ENCODE results near the gene PIH1D1.

The PIH1D1 gene

DNA sequence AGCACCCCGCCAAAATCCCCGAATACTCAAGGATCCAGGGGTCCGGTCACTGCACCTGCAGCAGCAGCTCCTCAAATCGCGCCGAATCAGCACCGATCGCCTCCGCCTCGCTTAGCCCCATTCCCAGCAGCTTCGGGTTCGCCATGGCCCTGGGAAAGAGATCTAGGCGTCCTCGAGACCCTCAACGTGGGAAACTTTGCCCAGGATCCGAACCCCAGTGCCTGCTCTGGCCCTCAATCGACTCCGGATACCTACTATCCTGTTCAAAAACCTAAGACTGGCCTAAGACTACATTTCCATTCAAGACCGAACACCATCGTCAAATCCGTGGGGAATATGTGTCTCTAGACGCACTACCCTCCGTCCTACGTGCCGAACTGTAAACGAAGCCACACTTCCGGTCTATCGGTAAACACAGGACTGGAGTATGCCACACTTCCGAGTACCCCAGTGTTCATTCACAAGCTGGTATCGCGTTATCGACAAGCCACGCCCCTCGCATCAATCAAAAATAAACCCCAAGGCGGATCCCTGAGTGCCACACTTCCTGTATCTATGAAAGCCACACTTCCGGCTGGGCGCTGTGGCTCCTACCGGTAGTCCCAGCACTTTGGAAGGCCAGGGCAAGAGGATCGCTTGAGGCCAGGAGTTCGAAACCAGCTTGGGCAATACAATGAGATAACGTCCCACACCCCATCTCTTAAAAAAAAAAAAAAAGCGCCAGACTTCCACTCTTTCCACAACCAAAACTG is at the start of gene PIH1D1:
Gene PIH1D1, minus strand, starts transcription at position 385 of the 752 bp plus-strand sequence. Its CDS starts 240 bp downstream, at position 145.
- peak within 1 kb of the TSS; percentile 85 to 98 for H3K27ac ChIP-seq (ENCODE audit: low read depth in 2 of 2, low read length in 2 of 2)
- peak within 1 kb of the TSS; percentile 95 to 98 for H3K9ac ChIP-seq (ENCODE audit: low read depth in 1 of 2, low read length in 2 of 2)
- peak within 1 kb of the TSS; percentile 99 to 100 for H3K4me3 ChIP-seq (ENCODE audit: low read length in 2 of 2)
- peaks cover 10 to 13% of the 10 kb centered on the region in 2 donors for H3K36me3 ChIP-seq (ENCODE audit: control insufficient read depth in 2 of 2, insufficient read depth in 2 of 2, low read length in 2 of 2)
- no peaks in the 10 kb centered on the region for H3K27me3 ChIP-seq (ENCODE audit: control insufficient read depth in 2 of 2, insufficient read depth in 2 of 2, low read length in 2 of 2)
- H3K4me1 ChIP-seq (ENCODE audit: control insufficient read depth in 2 of 2, insufficient read depth in 2 of 2, low read length in 2 of 2): peaks cover 14 to 23% of the 10 kb centered on the region in 2 donors
- no peaks in the 10 kb centered on the region for H3K9me3 ChIP-seq (ENCODE audit: control insufficient read depth in 2 of 2, low read length in 2 of 2)

DNA sequence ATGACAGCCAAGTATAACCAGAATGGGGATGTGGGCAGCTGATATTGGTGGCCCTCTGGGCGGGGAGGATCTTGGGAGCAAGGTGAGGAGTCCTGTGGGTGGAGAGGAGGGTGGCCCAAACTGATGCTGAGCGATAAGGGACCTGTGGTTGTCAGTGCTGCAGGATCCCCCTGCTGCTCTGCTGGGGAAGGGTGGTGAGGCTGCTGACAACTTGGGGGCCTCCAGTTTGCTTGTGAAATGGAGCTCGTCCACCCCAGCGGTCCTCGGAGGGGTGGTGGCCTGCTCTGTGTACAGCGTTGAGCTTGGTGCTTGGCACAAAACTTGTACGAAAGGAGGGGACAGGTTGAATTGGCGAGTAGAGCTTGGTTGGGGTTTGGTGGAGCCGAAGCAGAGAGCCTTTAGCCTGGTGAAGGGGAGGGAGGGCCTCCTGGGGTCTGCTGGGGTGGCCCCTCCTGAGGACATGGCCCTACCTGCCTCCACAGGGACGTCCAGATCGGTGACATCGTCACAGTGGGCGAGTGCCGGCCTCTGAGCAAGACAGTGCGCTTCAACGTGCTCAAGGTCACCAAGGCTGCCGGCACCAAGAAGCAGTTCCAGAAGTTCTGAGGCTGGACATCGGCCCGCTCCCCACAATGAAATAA is 47.5 kb upstream of the PIH1D1 start:
- peak overlapping the region in 1 of 2 donors; percentile 87 for H3K27ac ChIP-seq (ENCODE audit: low read depth in 2 of 2, low read length in 2 of 2)
- peaks cover 33 to 41% of the 10 kb centered on the region in 2 donors for H3K4me1 ChIP-seq (ENCODE audit: control insufficient read depth in 2 of 2, insufficient read depth in 2 of 2, low read length in 2 of 2)
- peak overlapping the region in 1 of 2 donors; percentile 72 for H3K4me3 ChIP-seq (ENCODE audit: low read length in 2 of 2)
- H3K27me3 ChIP-seq (ENCODE audit: control insufficient read depth in 2 of 2, insufficient read depth in 2 of 2, low read length in 2 of 2): no peaks in the 10 kb centered on the region
- H3K9ac ChIP-seq (ENCODE audit: low read depth in 1 of 2, low read length in 2 of 2): no peak overlapping the region
- peaks cover 26 to 28% of the 10 kb centered on the region in 2 donors for H3K36me3 ChIP-seq (ENCODE audit: control insufficient read depth in 2 of 2, insufficient read depth in 2 of 2, low read length in 2 of 2)
- no peaks in the 10 kb centered on the region for H3K9me3 ChIP-seq (ENCODE audit: control insufficient read depth in 2 of 2, low read length in 2 of 2)

DNA sequence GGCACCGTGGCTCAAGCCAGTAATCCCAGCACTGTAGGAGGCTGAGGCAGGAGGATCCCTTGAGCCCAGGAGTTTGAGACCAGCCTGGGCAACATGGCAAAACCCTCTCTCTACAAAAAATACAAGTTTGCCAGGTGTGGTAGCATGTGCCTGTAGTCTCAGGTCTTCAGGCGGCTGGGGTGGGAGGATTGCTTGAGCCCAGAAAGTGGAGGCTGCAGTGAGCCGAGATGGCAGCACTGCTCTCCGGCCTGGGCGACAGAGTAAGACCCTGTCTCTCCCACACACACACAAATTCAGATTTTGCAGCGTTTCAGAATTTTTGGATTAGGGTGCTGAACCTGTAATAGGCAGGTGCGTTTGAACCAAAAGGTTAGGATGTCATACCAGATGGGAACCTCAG is 46.9 kb upstream of the PIH1D1 start:
- H3K9ac ChIP-seq (ENCODE audit: low read depth in 1 of 2, low read length in 2 of 2): no peak overlapping the region
- peak overlapping the region in 1 of 2 donors; percentile 94 for H3K4me3 ChIP-seq (ENCODE audit: low read length in 2 of 2)
- peaks cover 33 to 41% of the 10 kb centered on the region in 2 donors for H3K4me1 ChIP-seq (ENCODE audit: control insufficient read depth in 2 of 2, insufficient read depth in 2 of 2, low read length in 2 of 2)

DNA sequence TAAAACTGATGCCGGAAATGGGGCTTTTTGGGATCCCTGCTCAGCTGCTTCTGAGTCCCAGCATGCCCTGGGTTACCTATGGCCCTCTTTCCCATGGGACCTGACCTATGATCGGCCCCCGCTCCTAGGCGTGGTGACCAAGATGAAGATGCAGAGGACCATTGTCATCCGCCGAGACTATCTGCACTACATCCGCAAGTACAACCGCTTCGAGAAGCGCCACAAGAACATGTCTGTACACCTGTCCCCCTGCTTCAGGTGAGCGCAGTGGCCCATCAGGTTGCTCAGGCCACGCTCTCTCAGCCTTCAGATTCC is 46.1 kb upstream of the PIH1D1 start:
- Histone ChIP-seq H3K4me3 (ENCODE audit: low read length in 2 of 2) (peak overlapping the region; percentile 84 to 94), H3K27ac (ENCODE audit: low read depth in 2 of 2, low read length in 2 of 2) (peak overlapping the region in 1 of 2 donors; percentile 97), H3K9ac (ENCODE audit: low read depth in 1 of 2, low read length in 2 of 2) (peak overlapping the region; percentile 95 to 100)

More for the DNA sequence above, 46.9 kb upstream of the PIH1D1 start:
- Histone ChIP-seq H3K27ac (ENCODE audit: low read depth in 2 of 2, low read length in 2 of 2) (peak overlapping the region in 1 of 2 donors; percentile 87), H3K27me3 (ENCODE audit: control insufficient read depth in 2 of 2, insufficient read depth in 2 of 2, low read length in 2 of 2) (no peaks in the 10 kb centered on the region), H3K36me3 (ENCODE audit: control insufficient read depth in 2 of 2, insufficient read depth in 2 of 2, low read length in 2 of 2) (peaks cover 26 to 28% of the 10 kb centered on the region in 2 donors), H3K9me3 (ENCODE audit: control insufficient read depth in 2 of 2, low read length in 2 of 2) (no peaks in the 10 kb centered on the region)

DNA sequence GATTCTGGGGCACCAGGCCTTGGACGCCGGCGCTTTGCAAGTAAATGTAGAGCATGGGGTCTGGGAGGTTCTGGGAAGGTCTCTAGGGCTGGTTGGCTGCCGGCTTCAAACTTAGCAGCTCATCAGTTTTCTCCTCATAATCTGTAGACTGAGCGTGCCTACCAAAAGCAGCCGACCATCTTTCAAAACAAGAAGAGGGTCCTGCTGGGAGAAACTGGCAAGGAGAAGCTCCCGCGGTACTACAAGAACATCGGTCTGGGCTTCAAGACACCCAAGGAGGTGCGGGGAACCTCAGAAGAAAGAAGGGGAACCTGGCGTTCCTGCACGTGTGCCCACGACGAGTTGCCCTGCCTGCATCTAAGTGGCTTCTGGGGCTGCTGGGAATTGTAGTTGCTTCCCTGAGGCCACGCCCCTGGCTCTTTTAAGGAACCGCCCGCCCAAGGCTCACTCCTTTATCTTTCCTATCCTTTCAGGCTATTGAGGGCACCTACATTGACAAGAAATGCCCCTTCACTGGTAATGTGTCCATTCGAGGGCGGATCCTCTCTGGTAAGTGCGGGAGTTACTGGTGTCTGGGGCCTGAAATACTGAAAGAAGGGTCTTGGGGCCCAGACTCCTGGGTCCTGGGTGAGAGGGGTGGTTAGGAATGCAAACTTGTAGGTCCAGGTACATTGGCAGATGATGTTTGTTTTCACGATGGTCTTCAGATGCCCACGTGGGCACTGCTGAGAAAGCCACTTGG is 45.6 kb upstream of the PIH1D1 start:
- Histone ChIP-seq H3K4me3 (ENCODE audit: low read length in 2 of 2) (peak overlapping the region; percentile 84 to 94), H3K27ac (ENCODE audit: low read depth in 2 of 2, low read length in 2 of 2) (peak overlapping the region; percentile 90 to 97), H3K9me3 (ENCODE audit: control insufficient read depth in 2 of 2, low read length in 2 of 2) (no peaks in the 10 kb centered on the region), H3K27me3 (ENCODE audit: control insufficient read depth in 2 of 2, insufficient read depth in 2 of 2, low read length in 2 of 2) (no peaks in the 10 kb centered on the region), H3K36me3 (ENCODE audit: control insufficient read depth in 2 of 2, insufficient read depth in 2 of 2, low read length in 2 of 2) (peaks cover 33 to 35% of the 10 kb centered on the region in 2 donors), H3K4me1 (ENCODE audit: control insufficient read depth in 2 of 2, insufficient read depth in 2 of 2, low read length in 2 of 2) (peaks cover 33 to 41% of the 10 kb centered on the region in 2 donors), H3K9ac (ENCODE audit: low read depth in 1 of 2, low read length in 2 of 2) (peak overlapping the region; percentile 95 to 100)

More for the DNA sequence above, 46.1 kb upstream of the PIH1D1 start:
- H3K9me3 ChIP-seq (ENCODE audit: control insufficient read depth in 2 of 2, low read length in 2 of 2): no peaks in the 10 kb centered on the region
- no peaks in the 10 kb centered on the region for H3K27me3 ChIP-seq (ENCODE audit: control insufficient read depth in 2 of 2, insufficient read depth in 2 of 2, low read length in 2 of 2)
- H3K4me1 ChIP-seq (ENCODE audit: control insufficient read depth in 2 of 2, insufficient read depth in 2 of 2, low read length in 2 of 2): peaks cover 33 to 41% of the 10 kb centered on the region in 2 donors
- peaks cover 28 to 30% of the 10 kb centered on the region in 2 donors for H3K36me3 ChIP-seq (ENCODE audit: control insufficient read depth in 2 of 2, insufficient read depth in 2 of 2, low read length in 2 of 2)

DNA sequence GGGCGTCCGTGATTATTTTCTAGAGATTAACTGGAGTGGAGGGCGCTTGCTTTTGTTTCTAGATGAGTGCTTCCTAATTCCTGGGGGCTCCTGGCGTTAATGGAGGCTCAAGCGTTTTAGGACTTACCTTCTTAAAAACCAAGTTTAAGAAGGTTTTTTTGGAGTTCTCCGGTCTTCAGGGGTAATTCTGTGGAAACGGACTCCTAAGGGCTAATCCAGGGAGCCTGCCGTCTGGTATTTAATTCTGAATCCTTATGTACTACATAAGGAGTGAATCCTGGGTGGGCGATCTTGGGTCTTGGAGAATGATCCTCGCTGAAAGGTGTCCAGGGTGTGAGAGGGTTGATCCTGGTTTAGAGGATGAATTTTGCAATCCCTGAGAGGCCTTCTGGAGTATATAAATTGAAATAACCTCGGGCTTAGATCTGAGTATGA is 45.0 kb upstream of the PIH1D1 start:
- peaks cover 39 to 41% of the 10 kb centered on the region in 2 donors for H3K36me3 ChIP-seq (ENCODE audit: control insufficient read depth in 2 of 2, insufficient read depth in 2 of 2, low read length in 2 of 2)
- no peaks in the 10 kb centered on the region for H3K9me3 ChIP-seq (ENCODE audit: control insufficient read depth in 2 of 2, low read length in 2 of 2)
- peak overlapping the region; percentile 95 to 100 for H3K9ac ChIP-seq (ENCODE audit: low read depth in 1 of 2, low read length in 2 of 2)
- peaks cover 33 to 41% of the 10 kb centered on the region in 2 donors for H3K4me1 ChIP-seq (ENCODE audit: control insufficient read depth in 2 of 2, insufficient read depth in 2 of 2, low read length in 2 of 2)
- H3K27me3 ChIP-seq (ENCODE audit: control insufficient read depth in 2 of 2, insufficient read depth in 2 of 2, low read length in 2 of 2): no peaks in the 10 kb centered on the region
- peak overlapping the region; percentile 84 to 94 for H3K4me3 ChIP-seq (ENCODE audit: low read length in 2 of 2)
- peak overlapping the region; percentile 90 to 97 for H3K27ac ChIP-seq (ENCODE audit: low read depth in 2 of 2, low read length in 2 of 2)

DNA sequence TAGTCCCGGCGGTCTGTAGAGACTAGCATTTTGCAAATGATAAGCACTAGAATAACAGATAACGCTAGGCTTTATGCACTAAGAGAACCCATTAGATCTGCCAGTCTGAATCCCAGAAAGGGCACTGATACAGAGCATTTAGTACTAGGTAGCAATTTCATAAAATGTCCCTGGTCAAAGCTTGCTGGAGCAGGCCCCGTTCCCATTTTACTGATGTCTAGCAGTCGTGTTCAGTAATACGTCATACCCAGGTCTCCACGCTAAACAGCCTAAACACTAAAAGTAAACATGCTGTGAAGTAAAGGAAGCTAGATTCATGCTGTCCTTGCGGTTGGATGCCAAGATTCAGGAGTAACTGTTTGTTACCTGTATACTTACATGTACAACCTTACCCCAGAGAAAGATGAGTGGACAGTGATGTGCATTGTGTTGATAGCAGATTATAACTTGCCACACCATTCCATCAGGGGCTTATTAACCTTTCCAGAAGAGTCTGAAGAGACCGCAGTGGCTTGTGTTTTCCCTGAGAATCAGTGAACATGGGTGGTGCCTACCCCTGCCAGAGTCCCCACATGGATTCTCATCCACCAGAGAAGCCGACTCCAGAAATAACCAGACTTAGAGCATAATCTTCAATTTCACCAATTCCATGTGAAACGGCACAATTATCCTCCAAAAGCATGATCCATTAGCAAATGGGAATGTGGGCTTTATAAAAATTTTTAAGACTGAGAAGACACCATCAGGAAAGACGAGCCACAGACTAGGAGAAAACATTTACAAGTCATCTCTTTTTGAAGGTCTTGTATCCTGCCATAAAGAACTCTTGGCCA is 41.2 kb upstream of the PIH1D1 start:
- no peak overlapping the region for H3K9ac ChIP-seq (ENCODE audit: low read depth in 1 of 2, low read length in 2 of 2)
- H3K9me3 ChIP-seq (ENCODE audit: control insufficient read depth in 2 of 2, low read length in 2 of 2): no peaks in the 10 kb centered on the region
- H3K27ac ChIP-seq (ENCODE audit: low read depth in 2 of 2, low read length in 2 of 2): peak overlapping the region in 1 of 2 donors; percentile 16
- H3K4me3 ChIP-seq (ENCODE audit: low read length in 2 of 2): no peak overlapping the region
- peaks cover 28 to 33% of the 10 kb centered on the region in 2 donors for H3K4me1 ChIP-seq (ENCODE audit: control insufficient read depth in 2 of 2, insufficient read depth in 2 of 2, low read length in 2 of 2)
- no peaks in the 10 kb centered on the region for H3K27me3 ChIP-seq (ENCODE audit: control insufficient read depth in 2 of 2, insufficient read depth in 2 of 2, low read length in 2 of 2)
- peaks cover 42 to 45% of the 10 kb centered on the region in 2 donors for H3K36me3 ChIP-seq (ENCODE audit: control insufficient read depth in 2 of 2, insufficient read depth in 2 of 2, low read length in 2 of 2)

DNA sequence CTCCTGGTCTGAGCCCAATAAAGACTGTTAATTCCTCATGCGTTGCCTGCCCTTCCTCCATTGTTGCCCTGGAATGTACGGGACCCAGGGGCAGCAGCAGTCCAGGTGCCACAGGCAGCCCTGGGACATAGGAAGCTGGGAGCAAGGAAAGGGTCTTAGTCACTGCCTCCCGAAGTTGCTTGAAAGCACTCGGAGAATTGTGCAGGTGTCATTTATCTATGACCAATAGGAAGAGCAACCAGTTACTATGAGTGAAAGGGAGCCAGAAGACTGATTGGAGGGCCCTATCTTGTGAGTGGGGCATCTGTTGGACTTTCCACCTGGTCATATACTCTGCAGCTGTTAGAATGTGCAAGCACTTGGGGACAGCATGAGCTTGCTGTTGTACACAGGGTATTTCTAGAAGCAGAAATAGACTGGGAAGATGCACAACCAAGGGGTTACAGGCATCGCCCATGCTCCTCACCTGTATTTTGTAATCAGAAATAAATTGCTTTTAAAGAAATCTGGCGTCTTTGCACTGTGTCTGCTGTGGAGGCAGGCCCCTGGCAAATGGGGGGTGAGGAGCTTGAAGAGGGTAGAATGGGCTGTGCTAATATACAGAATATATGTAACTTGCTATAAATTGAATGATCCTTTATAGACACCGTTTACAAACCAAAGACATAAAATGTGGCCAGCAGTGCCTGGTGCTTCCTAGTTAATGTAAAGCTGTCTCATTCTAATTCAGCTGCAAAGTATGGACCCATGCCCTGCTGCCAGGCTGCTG is 40.4 kb upstream of the PIH1D1 start:
- H3K27me3 ChIP-seq (ENCODE audit: control insufficient read depth in 2 of 2, insufficient read depth in 2 of 2, low read length in 2 of 2): no peaks in the 10 kb centered on the region
- H3K36me3 ChIP-seq (ENCODE audit: control insufficient read depth in 2 of 2, insufficient read depth in 2 of 2, low read length in 2 of 2): peaks cover 36 to 39% of the 10 kb centered on the region in 2 donors
- no peak overlapping the region for H3K9ac ChIP-seq (ENCODE audit: low read depth in 1 of 2, low read length in 2 of 2)
- peak overlapping the region in 1 of 2 donors; percentile 16 for H3K27ac ChIP-seq (ENCODE audit: low read depth in 2 of 2, low read length in 2 of 2)
- no peaks in the 10 kb centered on the region for H3K9me3 ChIP-seq (ENCODE audit: control insufficient read depth in 2 of 2, low read length in 2 of 2)
- peaks cover 20 to 26% of the 10 kb centered on the region in 2 donors for H3K4me1 ChIP-seq (ENCODE audit: control insufficient read depth in 2 of 2, insufficient read depth in 2 of 2, low read length in 2 of 2)
- no peak overlapping the region for H3K4me3 ChIP-seq (ENCODE audit: low read length in 2 of 2)

Measured in mucosa of rectum (tissue), 2 donors.